H9 (cell line): ENCODE data around the gene TIAM2. TPM values are rescaled to one million over a fixed set of nuclear protein-coding genes. Genes with fewer than 3 reads are reported as not detected.

Experiments
- DNase-seq: peaks from one replicate; pipeline ENCODE4 v3.0.0-alpha.2; 2017
- H2AFZ ChIP-seq: one replicate; pipeline ENCODE4 v1.6.1; 2013; ENCODE audit warnings: mild to moderate bottlenecking, low read length, control low read depth, moderate library complexity
- H2AK5ac ChIP-seq: 2 replicates; pipeline ENCODE4 v1.6.1; 2013; ENCODE audit warnings: low read length, control low read depth, mixed read lengths; ENCODE audit not compliant: insufficient read length
- H2BK120ac ChIP-seq: one replicate; pipeline ENCODE4 v1.6.1; 2013; ENCODE audit warnings: low read depth, mild to moderate bottlenecking, low read length, control low read depth, inconsistent platforms; ENCODE audit not compliant: poor library complexity, severe bottlenecking
- H2BK12ac ChIP-seq: 2 replicates; pipeline ENCODE4 v1.6.1; 2013; ENCODE audit warnings: low read length, control low read depth, mixed read lengths, low read depth; ENCODE audit not compliant: insufficient read length
- H2BK15ac ChIP-seq: 2 replicates; pipeline ENCODE4 v1.6.1; 2013; ENCODE audit warnings: low read depth, low read length, control low read depth
- H2BK20ac ChIP-seq: one replicate; pipeline ENCODE4 v1.6.1; 2013; ENCODE audit warnings: low read depth, mild to moderate bottlenecking, low read length, control low read depth, inconsistent platforms; ENCODE audit not compliant: poor library complexity, severe bottlenecking
- H2BK5ac ChIP-seq: 2 replicates; pipeline ENCODE4 v1.6.1; 2013; ENCODE audit warnings: low read length, control low read depth, mixed read lengths; ENCODE audit not compliant: insufficient read length
- H3K14ac ChIP-seq: 2 replicates; pipeline ENCODE4 v1.6.1; 2013; ENCODE audit warnings: low read length, control low read depth; ENCODE audit not compliant: insufficient read depth
- H3K18ac ChIP-seq: 2 replicates; pipeline ENCODE4 v1.6.1; 2013; ENCODE audit warnings: low read depth, mild to moderate bottlenecking, mixed read lengths, low read length, control low read depth; ENCODE audit not compliant: insufficient read length
- H3K23ac ChIP-seq: 2 replicates; pipeline ENCODE4 v1.6.1; 2013; ENCODE audit warnings: low read length, control low read depth, mixed read lengths, low read depth; ENCODE audit not compliant: insufficient read length
- H3K23me2 ChIP-seq: 2 replicates; pipeline ENCODE4 v1.6.1; 2013; ENCODE audit warnings: low read depth, mild to moderate bottlenecking, mixed read lengths, low read length, control low read depth; ENCODE audit not compliant: insufficient read length, poor library complexity, severe bottlenecking
- H3K27ac ChIP-seq: 2 replicates; pipeline ENCODE4 v1.5.1; 2013; ENCODE audit warnings: low read length, control low read depth, mixed read lengths, low read depth; ENCODE audit not compliant: insufficient read length
- H3K27me3 ChIP-seq: 2 replicates; pipeline ENCODE4 v1.6.1; 2013; ENCODE audit warnings: low read length, control low read depth, inconsistent platforms; ENCODE audit not compliant: insufficient read depth
- H3K4ac ChIP-seq: 2 replicates; pipeline ENCODE4 v1.6.1; 2013; ENCODE audit warnings: low read depth, mild to moderate bottlenecking, control low read depth, inconsistent platforms, low read length, moderate library complexity
- H3K4me1 ChIP-seq: 2 replicates; pipeline ENCODE4 v1.6.1; 2013; ENCODE audit warnings: low read length, control low read depth, inconsistent platforms; ENCODE audit not compliant: insufficient read depth
- H3K4me2 ChIP-seq: 2 replicates; pipeline ENCODE4 v1.6.1; 2013; ENCODE audit warnings: low read length, control low read depth, mixed read lengths; ENCODE audit not compliant: insufficient read length, insufficient read depth
- H3K56ac ChIP-seq: 2 replicates; pipeline ENCODE4 v1.6.1; 2013; ENCODE audit warnings: low read depth, mild to moderate bottlenecking, mixed read lengths, low read length, control low read depth; ENCODE audit not compliant: insufficient read length
- H3K79me1 ChIP-seq: 2 replicates; pipeline ENCODE4 v1.6.1; 2013; ENCODE audit warnings: low read depth, mild to moderate bottlenecking, moderate library complexity, low read length, control low read depth, inconsistent platforms; ENCODE audit not compliant: insufficient read depth, poor library complexity, severe bottlenecking
- H3K79me2 ChIP-seq: 2 replicates; pipeline ENCODE4 v1.6.1; 2013; ENCODE audit warnings: low read length, control low read depth, inconsistent platforms; ENCODE audit not compliant: insufficient read depth
- H3K9ac ChIP-seq: 2 replicates; pipeline ENCODE4 v1.6.1; 2013; ENCODE audit warnings: low read length, control low read depth, mixed read lengths; ENCODE audit not compliant: insufficient read length; ENCODE audit errors: extremely low read depth
- H3K9me3 ChIP-seq: one replicate; pipeline ENCODE4 v1.6.1; 2013; ENCODE audit warnings: low read depth, low read length, inconsistent platforms; ENCODE audit not compliant: control insufficient read depth
- H3T11ph ChIP-seq: one replicate; pipeline ENCODE4 v1.6.1; 2013; ENCODE audit warnings: mild to moderate bottlenecking, low read length, control low read depth, inconsistent platforms
- H4K20me1 ChIP-seq: one replicate; pipeline ENCODE4 v1.6.1; 2013; ENCODE audit not compliant: control insufficient read depth, insufficient read length, insufficient read depth
- H4K5ac ChIP-seq: 2 replicates; pipeline ENCODE4 v1.6.1; 2013; ENCODE audit warnings: low read depth, mild to moderate bottlenecking, mixed read lengths, low read length, control low read depth; ENCODE audit not compliant: insufficient read length
- H4K8ac ChIP-seq: replicated peaks from 2 replicates; pipeline ENCODE4 v1.6.1; 2013; ENCODE audit warnings: low read length, control low read depth, mixed read lengths, low read depth; ENCODE audit not compliant: insufficient read length
- H4K91ac ChIP-seq: 2 replicates; pipeline ENCODE4 v1.6.1; 2013; ENCODE audit warnings: low read depth, mild to moderate bottlenecking, moderate library complexity, mixed read lengths, low read length, control low read depth; ENCODE audit not compliant: insufficient read length
- H3K27ac Mint-ChIP-seq, 3 experiments: 2 replicates in 2 of 3; 3 replicates in 1 of 3; pipeline ENCODE4 v1.8.0; 2020 to 2021; ENCODE audit warnings: mixed read lengths in 3 of 3, mild to moderate bottlenecking in 1 of 3, moderate library complexity in 1 of 3
- H3K27me3 Mint-ChIP-seq: 2 replicates; pipeline ENCODE4 v1.8.0; 2021; ENCODE audit warnings: low read depth, mild to moderate bottlenecking, moderate library complexity, mixed read lengths
- H3K36me3 Mint-ChIP-seq, 3 experiments: 2 replicates in 2 of 3; 3 replicates in 1 of 3; pipeline ENCODE4 v1.8.0; 2020 to 2021; ENCODE audit warnings: low read depth in 3 of 3, mixed read lengths in 3 of 3; ENCODE audit not compliant: insufficient read depth in 1 of 3
- H3K4me1 Mint-ChIP-seq, 2 experiments: 2 replicates each; pipeline ENCODE4 v1.8.0; 2020; ENCODE audit warnings: mixed read lengths in 2 of 2
- H3K4me3 Mint-ChIP-seq, 2 experiments: 2 replicates in 1 of 2; 3 replicates in 1 of 2; pipeline ENCODE4 v1.8.0; 2020 to 2021; ENCODE audit warnings: mild to moderate bottlenecking in 2 of 2, mixed read lengths in 2 of 2, moderate library complexity in 1 of 2
- H3K9me3 Mint-ChIP-seq, 2 experiments: 2 replicates in 1 of 2; 3 replicates in 1 of 2; pipeline ENCODE4 v1.8.0; 2020; ENCODE audit warnings: mild to moderate bottlenecking in 2 of 2, mixed read lengths in 2 of 2, moderate library complexity in 1 of 2
- CTCF ChIP-seq: fragments of 200-600 bp; sonication (generic); conservative IDR thresholded peaks from 3 replicates; pipeline ENCODE4 v1.8.0; 2021; ENCODE audit warnings: antibody characterized with exemption, mild to moderate bottlenecking
- WGBS: extraction: QIAGEN DNeasy Blood & Tissue Kit; methylation state at CpG from one replicate; pipeline ENCODE4 v1.1.7; 2013; ENCODE audit warnings: missing lambda C conversion rate, low lambda C conversion rate, mixed read lengths; ENCODE audit not compliant: insufficient read length; ENCODE audit errors: extremely low coverage; 5-methylcytosine and 5-hydroxymethylcytosine counted together
- total RNA-seq: library from RNA; stranded (reverse); gene quantifications from 2 replicates; pipeline ENCODE4 v1.2.1, GENCODE V29; 2021

TIAM2 gene
- total RNA-seq, 1 experiment from 2014 or later, result 6.3 TPM

- H3K23me2 ChIP-seq, result no peaks in the 10 kb centered on the region
- Mint-ChIP-seq H3K36me3 (peaks cover 3 to 14% (median 7%) of the 10 kb centered on the region in 3 experiments; a peak in 6 of 7 replicates), H3K27ac (peak overlapping the region; percentile 77 to 86 (median 82); a peak in 6 of 7 replicates), H3K4me1 (peaks cover 50 to 64% of the 10 kb centered on the region in 2 experiments), H3K27me3 (no peaks in the 10 kb centered on the region; the same call in 1 of the 2 replicates), H3K9me3 (peaks cover 3 to 7% of the 10 kb centered on the region in 2 experiments), H3K4me3 (no peak overlapping the region; a peak in 1 of 5 replicates)
- H3K4me2 ChIP-seq, result no peak overlapping the region
- no peak overlapping the region for H2AK5ac ChIP-seq
- no peak overlapping the region for H3K4ac ChIP-seq
- no peak overlapping the region for H3K14ac ChIP-seq
- no peak for TF ChIP-seq CTCF
- DNase-seq, result no peak
- no peak overlapping the region for H4K5ac ChIP-seq
- H2BK15ac ChIP-seq, result no peak overlapping the region
- no peak overlapping the region for H3K27ac ChIP-seq
- no CpG with 5 or more reads among the region's 4 CpGs for WGBS
- no peak overlapping the region for H2BK20ac ChIP-seq
- no peak overlapping the region for H3K18ac ChIP-seq
- H3K23ac ChIP-seq, result no peak overlapping the region
- no peak overlapping the region for H4K91ac ChIP-seq
- no peak overlapping the region for H2BK5ac ChIP-seq
- no peaks in the 10 kb centered on the region for H4K20me1 ChIP-seq
- H3K4me1 ChIP-seq, result peaks cover 2% of the 10 kb centered on the region; the same call in 1 of the 2 replicates
- H2BK120ac ChIP-seq, result no peak overlapping the region
- no peaks in the 10 kb centered on the region for H3K79me1 ChIP-seq
- H3K56ac ChIP-seq, result no peak overlapping the region
- no peaks in the 10 kb centered on the region for H3K79me2 ChIP-seq
- no peak overlapping the region for H3K9ac ChIP-seq
- H3K9me3 ChIP-seq, result no peaks in the 10 kb centered on the region
- H4K8ac ChIP-seq, result no peak overlapping the region
- no peak overlapping the region for H3T11ph ChIP-seq
- H2BK12ac ChIP-seq, result no peak overlapping the region
- H2AFZ ChIP-seq, result no peak overlapping the region
- H3K27me3 ChIP-seq, result no peaks in the 10 kb centered on the region
These were observed 43.0 kb downstream of the TIAM2 start for GRCh38 chr6:155038104-155038503.
